ENCODE measurements around the gene BIRC7.

GRCh38 chr20:63254606-63255384, 19.1 kb downstream of the BIRC7 start:
- no peak for TF ChIP-seq ZBTB43 (CRISPR knock-in tag; IDR thresholded peaks at IDR 0.05)
- TF ChIP-seq, protein P1, sequence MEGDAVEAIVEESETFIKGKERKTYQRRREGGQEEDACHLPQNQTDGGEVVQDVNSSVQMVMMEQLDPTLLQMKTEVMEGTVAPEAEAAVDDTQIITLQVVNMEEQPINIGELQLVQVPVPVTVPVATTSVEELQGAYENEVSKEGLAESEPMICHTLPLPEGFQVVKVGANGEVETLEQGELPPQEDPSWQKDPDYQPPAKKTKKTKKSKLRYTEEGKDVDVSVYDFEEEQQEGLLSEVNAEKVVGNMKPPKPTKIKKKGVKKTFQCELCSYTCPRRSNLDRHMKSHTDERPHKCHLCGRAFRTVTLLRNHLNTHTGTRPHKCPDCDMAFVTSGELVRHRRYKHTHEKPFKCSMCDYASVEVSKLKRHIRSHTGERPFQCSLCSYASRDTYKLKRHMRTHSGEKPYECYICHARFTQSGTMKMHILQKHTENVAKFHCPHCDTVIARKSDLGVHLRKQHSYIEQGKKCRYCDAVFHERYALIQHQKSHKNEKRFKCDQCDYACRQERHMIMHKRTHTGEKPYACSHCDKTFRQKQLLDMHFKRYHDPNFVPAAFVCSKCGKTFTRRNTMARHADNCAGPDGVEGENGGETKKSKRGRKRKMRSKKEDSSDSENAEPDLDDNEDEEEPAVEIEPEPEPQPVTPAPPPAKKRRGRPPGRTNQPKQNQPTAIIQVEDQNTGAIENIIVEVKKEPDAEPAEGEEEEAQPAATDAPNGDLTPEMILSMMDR (IDR thresholded peaks at IDR 0.05): no peak
- TF ChIP-seq TEAD4 (CRISPR knock-in tag; IDR thresholded peaks at IDR 0.05): no peak
- TF ChIP-seq JUN (CRISPR knock-in tag; IDR thresholded peaks at IDR 0.05): no peak
- TF ChIP-seq SP1 (CRISPR knock-in tag; conservative IDR thresholded peaks at IDR 0.05): no peak
- TF ChIP-seq, protein P2, sequence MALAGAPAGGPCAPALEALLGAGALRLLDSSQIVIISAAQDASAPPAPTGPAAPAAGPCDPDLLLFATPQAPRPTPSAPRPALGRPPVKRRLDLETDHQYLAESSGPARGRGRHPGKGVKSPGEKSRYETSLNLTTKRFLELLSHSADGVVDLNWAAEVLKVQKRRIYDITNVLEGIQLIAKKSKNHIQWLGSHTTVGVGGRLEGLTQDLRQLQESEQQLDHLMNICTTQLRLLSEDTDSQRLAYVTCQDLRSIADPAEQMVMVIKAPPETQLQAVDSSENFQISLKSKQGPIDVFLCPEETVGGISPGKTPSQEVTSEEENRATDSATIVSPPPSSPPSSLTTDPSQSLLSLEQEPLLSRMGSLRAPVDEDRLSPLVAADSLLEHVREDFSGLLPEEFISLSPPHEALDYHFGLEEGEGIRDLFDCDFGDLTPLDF (CRISPR knock-in tag; IDR thresholded peaks at IDR 0.05): no peak
- no peak for TF ChIP-seq ZNF317 (CRISPR knock-in tag; IDR thresholded peaks at IDR 0.05; ENCODE audit: borderline replicate concordance, low read depth)
- no peak for TF ChIP-seq IRF1 (CRISPR knock-in tag; IDR thresholded peaks at IDR 0.05)
- no peak for TF ChIP-seq CREM (CRISPR knock-in tag; IDR thresholded peaks at IDR 0.05)
- TF ChIP-seq SMAD4 (CRISPR knock-in tag; IDR thresholded peaks at IDR 0.05): no peak

Data from WTC11 (cell line).